SK-N-MC (cell line): Measurements from ENCODE around the gene COG5.

Experiments
- DNase-seq: peaks from one replicate; pipeline ENCODE4 v3.0.0-alpha.2; 2011; ENCODE audit warnings: low read depth, low spot score
- H3K27ac ChIP-seq: fragments of 200-600 bp; sonication (generic); 2 replicates; pipeline ENCODE4 v1.5.1; 2016; ENCODE audit warnings: mixed run types
- H3K36me3 ChIP-seq: fragments of 200-600 bp; sonication (generic); 2 replicates; pipeline ENCODE4 v1.6.1; 2017; ENCODE audit warnings: antibody characterized with exemption, low read length, mixed read lengths; ENCODE audit not compliant: insufficient read depth
- H3K4me3 ChIP-seq: fragments of 200-600 bp; sonication (generic); 2 replicates; pipeline ENCODE4 v1.5.1; 2016
- H3K9ac ChIP-seq: fragments of 200-600 bp; sonication (generic); 2 replicates; pipeline ENCODE4 v1.8.0; 2017; ENCODE audit warnings: mixed run types, mixed read lengths; ENCODE audit not compliant: insufficient read length
- H3K9me3 ChIP-seq: fragments of 200-600 bp; sonication (generic); 2 replicates; pipeline ENCODE4 v1.6.1; 2017; ENCODE audit warnings: low read depth, mild to moderate bottlenecking, antibody characterized with exemption, low read length, moderate library complexity, mixed read lengths
- EZH2 ChIP-seq: fragments of 200-600 bp; sonication (generic); IDR thresholded peaks from one replicate; pipeline ENCODE4 v1.6.1; 2017; ENCODE audit warnings: antibody characterized with exemption
- FOXP2 ChIP-seq: optimal IDR thresholded peaks from 2 replicates; pipeline ENCODE3; 2011; ENCODE audit warnings: mild to moderate bottlenecking, moderate library complexity; ENCODE audit not compliant: insufficient read depth; ENCODE audit errors: extremely low read length, control extremely low read depth
- POLR2AphosphoS5 ChIP-seq: IDR thresholded peaks from 2 replicates; pipeline ENCODE4 v1.6.1; 2012; ENCODE audit warnings: mild to moderate bottlenecking, low read depth, low read length, borderline replicate concordance

The COG5 gene

GRCh38 chr7:107584716-107585115 lies 21.0 kb upstream of the COG5 start:
- TF ChIP-seq EZH2 (no peak), POLR2AphosphoS5 (no peak), FOXP2 (no peak)
- H3K9ac ChIP-seq, result no peak overlapping the region
- peaks cover 24% of the 10 kb centered on the region for H3K36me3 ChIP-seq
- DNase-seq, result no peak
- H3K9me3 ChIP-seq, result no peaks in the 10 kb centered on the region
- H3K27ac ChIP-seq, result no peak overlapping the region
- H3K4me3 ChIP-seq, result no peak overlapping the region

GRCh38 chr7:107582875-107583274 lies 19.2 kb upstream of the COG5 start:
- TF ChIP-seq POLR2AphosphoS5 (no peak), FOXP2 (no peak), EZH2 (no peak)
- Histone ChIP-seq H3K27ac (no peak overlapping the region), H3K4me3 (no peak overlapping the region), H3K9ac (no peak overlapping the region), H3K9me3 (no peaks in the 10 kb centered on the region), H3K36me3 (peaks cover 13% of the 10 kb centered on the region)
- no peak for DNase-seq

GRCh38 chr7:107581387-107582013 lies 17.8 kb upstream of the COG5 start:
- no peak for DNase-seq
- Histone ChIP-seq H3K4me3 (peak overlapping the region; percentile 89), H3K27ac (no peak overlapping the region), H3K9me3 (no peaks in the 10 kb centered on the region), H3K9ac (peak overlapping the region; percentile 84), H3K36me3 (peaks cover 14% of the 10 kb centered on the region; the same call in 1 of the 2 replicates)
- TF ChIP-seq EZH2 (no peak), FOXP2 (no peak), POLR2AphosphoS5 (no peak)

GRCh38 chr7:107580716-107581383 lies 17.1 kb upstream of the COG5 start:
- Histone ChIP-seq H3K9ac (peak overlapping the region; percentile 84), H3K9me3 (no peaks in the 10 kb centered on the region), H3K27ac (no peak overlapping the region), H3K36me3 (peaks cover 15% of the 10 kb centered on the region; the same call in 1 of the 2 replicates), H3K4me3 (peak overlapping the region; percentile 89)
- DNase-seq, result no peak
- no peak for TF ChIP-seq POLR2AphosphoS5
- no peak for TF ChIP-seq FOXP2

GRCh38 chr7:107579885-107580715 lies 16.4 kb upstream of the COG5 start, which contains the start of gene BCAP29:
Gene BCAP29, plus strand, starts transcription at chr7:107580246. Its CDS starts 527 bp downstream, at chr7:107580773.
- Histone ChIP-seq H3K4me3 (peak within 1 kb of the TSS; percentile 89), H3K9me3 (no peaks in the 10 kb centered on the region), H3K27ac (no peak within 1 kb of the TSS), H3K9ac (peak within 1 kb of the TSS; percentile 84), H3K36me3 (peaks cover 20% of the 10 kb centered on the region)
- no peak for DNase-seq
- TF ChIP-seq POLR2AphosphoS5 (peak; percentile 67), EZH2 (no peak)

- H3K9ac ChIP-seq, result peak overlapping the region; percentile 84
- no peak for TF ChIP-seq FOXP2
- TF ChIP-seq EZH2, result no peak
- TF ChIP-seq POLR2AphosphoS5, result no peak
- no peak for DNase-seq
- H3K9me3 ChIP-seq, result no peaks in the 10 kb centered on the region
- H3K4me3 ChIP-seq, result peak overlapping the region; percentile 89
- H3K27ac ChIP-seq, result no peak overlapping the region
- H3K36me3 ChIP-seq, result peaks cover 22% of the 10 kb centered on the region
These were observed 15.8 kb upstream of the COG5 start for GRCh38 chr7:107579554-107579884.

- Histone ChIP-seq H3K9me3 (no peaks in the 10 kb centered on the region), H3K36me3 (peaks cover 29% of the 10 kb centered on the region), H3K4me3 (no peak overlapping the region), H3K27ac (no peak overlapping the region), H3K9ac (no peak overlapping the region)
- TF ChIP-seq POLR2AphosphoS5 (no peak), EZH2 (no peak)
- no peak for DNase-seq
These were observed 9.8 kb upstream of the COG5 start for GRCh38 chr7:107573537-107573936.

- Histone ChIP-seq H3K9ac (no peak overlapping the region), H3K36me3 (peaks cover 16% of the 10 kb centered on the region), H3K27ac (no peak overlapping the region), H3K4me3 (no peak overlapping the region), H3K9me3 (no peaks in the 10 kb centered on the region)
- no peak for TF ChIP-seq FOXP2
- no peak for TF ChIP-seq POLR2AphosphoS5
- TF ChIP-seq EZH2, result no peak
- DNase-seq, result no peak
These were observed 6.6 kb upstream of the COG5 start for GRCh38 chr7:107570298-107570697.
